Activated B cell treated with CpG ODN at 0.5 μM for 24 hours (primary cell): ENCODE data around the gene NOM1. TPM values are rescaled to one million over a fixed set of nuclear protein-coding genes. Genes with fewer than 3 reads are reported as not detected.

Experiments
- ATAC-seq: fragments of 200-7000 bp; cut with Tn5 transposase; one replicate; pipeline ENCODE4 v1.10.0; 2021; ENCODE audit warnings: low read depth, mild to moderate bottlenecking, moderate library complexity
- CTCF ChIA-PET: fragments of 350-600 bp; sonication (Branson Sonifier 250); formaldehyde crosslinking; loops from one replicate; lab custom pipeline; 2021; ENCODE audit warnings: antibody characterized with exemption; lab: Charles Lee
- POLR2A ChIA-PET: fragments of 350-600 bp; sonication (Branson Sonifier 250); formaldehyde crosslinking; loops from one replicate; lab custom pipeline; 2021; ENCODE audit warnings: antibody characterized with exemption; lab: Charles Lee
- DNase-seq: peaks from one replicate; pipeline ENCODE4 v3.0.0; 2022
- H3K27ac Mint-ChIP-seq: one replicate; pipeline ENCODE4 v1.8.0; 2020; ENCODE audit warnings: mixed read lengths
- H3K27me3 Mint-ChIP-seq: one replicate; pipeline ENCODE4 v1.8.0; 2021; ENCODE audit warnings: mixed read lengths
- H3K36me3 Mint-ChIP-seq: one replicate; pipeline ENCODE4 v1.8.0; 2021; ENCODE audit warnings: low read depth, mixed read lengths
- H3K4me1 Mint-ChIP-seq: one replicate; pipeline ENCODE4 v1.8.0; 2021; ENCODE audit warnings: mixed read lengths
- H3K4me3 Mint-ChIP-seq: one replicate; pipeline ENCODE4 v1.8.0; 2020; ENCODE audit warnings: mild to moderate bottlenecking, mixed read lengths
- H3K9me3 Mint-ChIP-seq: one replicate; pipeline ENCODE4 v1.8.0; 2020; ENCODE audit warnings: mixed read lengths
- CTCF ChIP-seq: fragments of 200-600 bp; IDR thresholded peaks from one replicate; pipeline ENCODE4 v1.8.0; 2022; ENCODE audit warnings: antibody characterized with exemption, mild to moderate bottlenecking
- intact Hi-C: fragments of 100-400 bp; cut with micrococcal nuclease; formaldehyde crosslinking; loops from one replicate; pipeline ENCODE4 v1.15.1; 2024
- total RNA-seq: library from RNA; stranded (reverse); gene quantifications from 2 replicates; pipeline ENCODE4 v1.2.3, GENCODE V29; 2022

The NOM1 gene
- total RNA-seq, 1 donor from 2014 or later = 39.1 TPM

GRCh38 chr7:157001920-157002818 is 52.7 kb downstream of the NOM1 start:
- intact Hi-C loops = loop anchor here (2.0 to 10.0 kb wide), 5 partner anchors 21 to 1535 kb away; partner anchors contain the start of gene DNAJB6
- Mint-ChIP-seq H3K4me1 (peaks cover 25% of the 10 kb centered on the region), H3K27me3 (peaks cover 57% of the 10 kb centered on the region), H3K9me3 (no peaks in the 10 kb centered on the region), H3K27ac (no peak overlapping the region), H3K36me3 (no peaks in the 10 kb centered on the region), H3K4me3 (peak overlapping the region; percentile 0)
- ATAC-seq (no peak), DNase-seq (no peak)
- CTCF ChIA-PET = no interaction called here
- no peak for TF ChIP-seq CTCF
- POLR2A ChIA-PET = no interaction called here

GRCh38 chr7:157002819-157003421 is 53.4 kb downstream of the NOM1 start:
- no peaks in the 10 kb centered on the region for H3K9me3 Mint-ChIP-seq
- CTCF ChIA-PET = no interaction called here
- DNase-seq (no peak), ATAC-seq (no peak)
- peaks cover 56% of the 10 kb centered on the region for H3K27me3 Mint-ChIP-seq
- intact Hi-C loops = loop anchor here (5.0 to 10.0 kb wide), 4 partner anchors 334 to 1536 kb away; partner anchors contain the start of gene DNAJB6
- TF ChIP-seq CTCF = no peak
- no peaks in the 10 kb centered on the region for H3K36me3 Mint-ChIP-seq
- H3K27ac Mint-ChIP-seq = no peak overlapping the region
- H3K4me1 Mint-ChIP-seq = peaks cover 25% of the 10 kb centered on the region
- POLR2A ChIA-PET = no interaction called here
- H3K4me3 Mint-ChIP-seq = no peak overlapping the region

- Mint-ChIP-seq H3K27ac (no peak overlapping the region), H3K4me3 (no peak overlapping the region), H3K4me1 (peaks cover 26% of the 10 kb centered on the region), H3K36me3 (no peaks in the 10 kb centered on the region), H3K27me3 (peaks cover 55% of the 10 kb centered on the region), H3K9me3 (no peaks in the 10 kb centered on the region)
- DNase-seq = no peak
- CTCF ChIA-PET = no interaction called here
- POLR2A ChIA-PET = no interaction called here
- no peak for ATAC-seq
- no peak for TF ChIP-seq CTCF
- intact Hi-C loops = loop anchor here (5.0 to 10.0 kb wide), 4 partner anchors 334 to 1536 kb away; partner anchors contain the start of gene DNAJB6
Observed at GRCh38 chr7:157003445-157003755, 53.9 kb downstream of the NOM1 start.

- DNase-seq (no peak), ATAC-seq (no peak)
- ChIA-PET POLR2A (no interaction called here), CTCF (no interaction called here)
- TF ChIP-seq CTCF = no peak
- H3K4me3 Mint-ChIP-seq = no peak overlapping the region
- intact Hi-C loops = loop anchor here (5.0 to 10.0 kb wide), 4 partner anchors 333 to 1537 kb away; partner anchors contain the start of gene DNAJB6
- no peak overlapping the region for H3K27ac Mint-ChIP-seq
- H3K36me3 Mint-ChIP-seq = no peaks in the 10 kb centered on the region
- peaks cover 53% of the 10 kb centered on the region for H3K27me3 Mint-ChIP-seq
- peaks cover 27% of the 10 kb centered on the region for H3K4me1 Mint-ChIP-seq
- no peaks in the 10 kb centered on the region for H3K9me3 Mint-ChIP-seq
Observed at GRCh38 chr7:157003756-157004520, 54.4 kb downstream of the NOM1 start.
